GM21381 (cell line): ENCODE measurements around the gene THRB.
"Not testable (repeated sequence)": the region's sequence is repeated elsewhere in the genome, so short reads cannot be mapped to it uniquely, and the experiment has no call there.

Experiments used
- ATAC-seq: cut with Tn5 transposase; IDR thresholded peaks from one replicate; pipeline ENCODE4 v1.9.1; 2021; ENCODE audit warnings: mild to moderate bottlenecking, moderate library complexity; ENCODE audit not compliant: unreplicated experiment

The THRB gene

DNA sequence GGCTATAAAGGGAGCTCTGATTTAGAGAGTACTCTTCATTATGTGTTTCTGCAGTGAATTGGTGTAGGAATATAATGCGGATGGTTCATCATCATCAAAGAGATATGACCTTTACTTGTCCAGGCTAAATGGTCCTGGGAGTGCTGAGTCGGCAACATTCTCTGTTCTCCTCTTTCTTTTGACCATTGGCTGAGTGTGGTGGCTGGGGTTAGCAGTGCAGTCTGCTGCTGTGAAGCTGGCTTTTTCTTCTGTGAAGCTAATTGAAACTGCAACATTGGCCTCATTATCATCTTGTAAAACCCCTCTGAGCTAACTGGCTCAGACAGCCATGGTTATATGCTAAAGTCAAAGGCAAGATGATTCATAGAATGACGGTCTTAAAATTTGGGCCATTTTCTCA, 83.8 kb downstream of the THRB start:
- no peak for ATAC-seq

DNA sequence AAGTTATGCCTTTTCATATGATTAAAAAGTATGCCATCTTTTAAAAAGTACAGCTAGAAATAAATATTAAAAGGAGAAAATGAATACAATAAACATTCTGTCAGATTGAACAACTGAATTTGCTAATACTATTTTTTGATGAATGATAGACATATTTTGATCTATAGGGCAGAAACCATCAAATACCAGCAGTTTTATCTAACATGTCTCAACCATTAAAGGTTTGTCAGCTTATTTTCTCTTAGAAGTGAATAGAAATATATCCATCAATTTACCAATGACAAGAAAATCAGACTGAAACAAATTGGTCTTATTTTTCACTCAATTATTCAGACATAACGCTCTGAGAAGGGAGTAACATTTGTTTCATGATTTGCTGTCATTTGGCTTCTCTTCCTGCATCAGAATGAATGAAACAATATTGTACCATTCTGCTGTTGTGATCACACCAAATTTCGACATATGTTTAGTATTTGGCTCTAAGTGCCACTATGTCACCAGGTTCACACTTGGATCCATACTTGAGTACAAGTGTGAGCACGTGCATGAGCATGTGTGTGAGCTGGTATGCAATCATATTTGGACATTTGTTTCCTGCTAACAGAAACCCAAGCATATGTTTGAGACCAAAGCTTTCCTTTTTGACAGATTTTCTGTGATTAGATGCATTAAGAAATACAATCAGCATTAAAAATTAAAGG, 86.5 kb downstream of the THRB start:
- ATAC-seq, result no peak

DNA sequence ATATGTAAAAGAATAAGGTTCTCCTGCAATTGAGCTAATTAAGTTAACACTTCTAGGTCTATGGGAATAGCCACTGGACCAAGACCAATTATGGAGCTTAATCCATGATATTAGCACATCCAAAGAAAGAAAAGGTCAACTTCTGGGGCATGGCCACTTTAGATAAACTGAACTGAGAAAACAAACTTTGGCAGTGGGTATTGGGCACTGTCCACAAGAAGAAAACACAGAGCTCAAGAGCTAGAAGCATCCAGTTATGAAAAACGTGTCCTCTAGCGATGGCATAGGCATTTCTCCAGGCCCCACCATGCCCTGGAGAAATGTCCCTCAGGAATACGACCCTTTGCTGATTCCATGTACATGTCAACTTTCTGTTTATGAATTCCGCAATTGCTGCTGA, 87.8 kb downstream of the THRB start:
- no peak for ATAC-seq

DNA sequence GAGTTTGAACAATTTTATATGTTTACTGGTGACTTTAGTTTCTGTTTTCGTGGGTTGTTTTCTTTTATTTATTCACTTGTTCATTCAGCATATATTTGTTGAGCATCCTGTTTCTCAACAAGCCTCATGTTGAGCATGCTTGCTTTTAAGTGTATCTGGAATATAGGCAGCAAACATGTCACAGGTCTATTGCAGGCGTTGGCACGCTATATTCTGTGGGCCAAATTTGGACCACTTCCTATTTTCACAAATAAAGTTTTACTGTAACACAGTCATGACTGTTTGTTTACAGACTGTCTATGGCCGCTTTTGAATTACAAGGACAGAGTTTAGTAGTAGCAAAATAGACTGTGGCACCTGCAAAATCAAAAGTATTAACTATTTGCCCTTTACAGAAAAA, 89.6 kb downstream of the THRB start:
- ATAC-seq, result no peak

DNA sequence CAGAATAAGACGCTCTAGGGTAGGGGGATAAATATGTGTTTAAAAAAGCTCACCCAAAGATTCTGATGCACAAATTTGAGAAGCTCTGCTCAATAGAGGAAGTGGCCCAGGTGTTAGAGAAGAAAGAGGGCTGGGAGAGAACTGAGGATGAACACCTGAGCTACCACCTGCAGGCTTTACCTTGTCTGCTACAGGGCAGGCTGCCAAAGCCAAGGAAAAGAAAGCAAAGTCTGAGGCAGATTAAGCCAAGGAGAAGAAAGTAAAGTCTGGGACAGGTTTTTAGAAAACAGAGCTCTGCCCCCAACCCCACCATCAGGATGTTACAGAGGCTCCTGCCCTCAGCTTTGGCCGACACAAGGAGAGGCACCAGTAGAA, 92.9 kb downstream of the THRB start:
- no peak for ATAC-seq

DNA sequence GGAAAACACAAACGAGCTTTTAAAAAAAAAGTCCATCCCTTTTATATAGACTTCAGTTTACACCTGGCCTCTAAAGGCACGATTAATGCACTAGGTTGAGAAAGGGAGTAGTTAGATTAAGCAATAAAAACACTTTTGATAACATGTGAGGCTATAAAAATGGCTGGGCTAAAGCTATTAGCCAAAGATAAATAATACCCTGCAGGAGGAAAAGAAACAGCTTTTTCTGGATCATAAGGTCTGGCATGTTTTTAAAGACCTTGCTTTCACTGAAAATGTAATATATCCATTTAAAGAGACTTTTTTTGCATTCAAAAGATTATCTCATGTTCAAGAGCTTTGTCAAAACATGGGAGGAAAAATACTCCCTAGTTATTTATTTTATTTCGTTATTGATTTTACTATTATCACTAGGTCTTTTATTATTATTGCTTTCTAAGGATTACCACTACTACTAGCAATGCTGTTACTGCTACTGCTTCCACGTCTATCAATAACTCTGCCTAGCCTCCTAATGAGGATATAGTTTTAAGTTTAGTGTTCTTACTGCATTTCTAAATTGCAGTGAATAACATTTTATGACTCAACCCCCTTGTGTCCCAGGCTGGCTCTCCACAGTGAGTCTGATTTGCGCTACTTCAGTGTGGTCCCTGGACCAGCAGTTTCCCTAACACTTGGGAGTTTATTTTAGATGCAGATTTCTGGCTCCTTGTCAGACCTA, 93.4 kb downstream of the THRB start:
- no peak for ATAC-seq

DNA sequence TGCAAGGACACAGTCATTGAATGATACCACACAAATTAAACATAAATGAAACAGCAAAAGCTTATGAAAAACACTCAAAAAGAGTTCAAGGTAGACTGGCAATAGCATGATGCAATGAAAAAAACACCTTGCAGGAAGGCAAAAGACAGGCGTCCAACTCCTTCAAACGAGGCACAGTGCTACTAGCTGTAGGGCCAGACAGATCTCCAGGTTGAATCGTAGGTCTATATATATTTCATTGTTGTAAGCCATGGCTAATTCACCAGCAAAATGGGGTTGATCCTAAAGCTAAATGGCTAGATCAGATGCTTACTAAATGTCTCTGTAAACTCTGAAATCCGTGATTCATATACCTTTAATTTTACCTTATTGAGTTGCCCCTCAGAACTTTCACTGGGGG, 94.2 kb downstream of the THRB start:
- ATAC-seq, result no peak

DNA sequence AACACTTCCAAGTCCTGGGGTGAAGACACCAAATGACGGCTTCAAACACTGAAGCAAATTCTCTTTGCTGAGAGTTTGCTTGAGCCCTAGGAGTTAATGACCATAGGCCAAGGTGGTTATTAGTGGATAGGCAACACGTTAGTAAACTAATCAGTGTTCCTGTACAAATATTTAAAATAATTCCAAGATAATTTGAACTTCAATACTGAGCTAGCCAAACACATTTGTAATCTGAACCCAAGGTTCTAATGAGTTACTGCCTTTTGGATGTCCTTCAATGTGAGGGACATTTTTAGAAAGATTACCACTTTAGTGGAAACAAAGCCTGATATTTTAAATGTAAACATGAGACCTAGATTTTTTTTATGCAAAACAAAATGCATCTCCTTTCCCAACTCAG, 94.6 kb downstream of the THRB start:
- no peak for ATAC-seq

DNA sequence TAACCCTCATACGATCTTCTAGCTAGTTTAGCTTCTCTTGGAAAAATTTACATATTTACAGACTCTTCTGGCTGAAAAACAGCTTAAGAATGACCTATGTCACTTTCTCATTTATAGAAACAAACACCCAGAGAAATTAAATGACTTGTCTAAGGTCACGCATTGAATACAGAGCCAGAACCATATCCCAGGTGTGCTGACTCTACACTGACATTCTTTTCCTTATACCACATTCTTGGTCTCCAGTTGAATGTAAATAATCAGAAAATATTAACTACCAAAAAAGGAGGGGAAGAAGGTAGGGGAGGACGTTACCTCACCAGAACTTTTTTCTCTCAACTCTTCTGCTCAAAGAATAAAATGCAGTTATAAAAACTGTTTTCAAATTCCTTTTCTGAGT, 95.0 kb downstream of the THRB start:
- no peak for ATAC-seq

DNA sequence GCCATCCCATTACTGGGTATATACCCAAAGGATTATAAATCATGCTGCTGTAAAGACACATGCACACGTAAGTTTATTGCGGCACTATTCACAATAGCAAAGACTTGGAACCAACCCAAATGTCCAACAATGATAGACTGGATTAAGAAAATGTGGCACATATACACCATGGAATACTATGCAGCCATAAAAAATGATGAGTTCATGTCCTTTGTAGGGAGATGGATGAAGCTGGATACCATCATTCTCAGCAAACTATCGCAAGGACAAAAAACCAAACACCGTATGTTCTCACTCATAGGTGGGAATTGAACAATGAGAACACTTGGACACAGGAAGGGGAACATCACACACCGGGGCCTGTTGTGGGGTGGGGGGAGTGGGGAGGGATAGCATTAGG, 95.9 kb downstream of the THRB start:
- not testable (repeated sequence) for ATAC-seq

DNA sequence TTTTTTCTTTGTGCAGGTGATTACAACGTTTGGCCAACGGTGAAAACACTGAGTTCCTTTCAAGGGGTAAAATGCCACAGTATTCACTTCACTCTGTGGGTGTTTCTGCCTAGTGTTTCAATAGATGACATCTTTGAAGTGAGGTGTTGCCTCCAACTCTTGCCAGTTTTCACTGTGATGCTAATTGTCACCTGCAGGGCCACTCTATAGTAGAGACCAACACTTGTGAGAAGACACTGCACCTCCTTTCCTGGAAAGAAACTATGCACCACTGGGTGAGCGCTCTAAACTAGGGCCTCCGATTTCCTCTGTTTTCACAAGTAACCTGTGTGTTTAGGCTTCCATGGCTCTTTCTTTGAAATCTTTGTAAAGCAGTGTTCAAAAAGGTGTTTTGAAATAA, 98.3 kb downstream of the THRB start:
- ATAC-seq, result no peak

DNA sequence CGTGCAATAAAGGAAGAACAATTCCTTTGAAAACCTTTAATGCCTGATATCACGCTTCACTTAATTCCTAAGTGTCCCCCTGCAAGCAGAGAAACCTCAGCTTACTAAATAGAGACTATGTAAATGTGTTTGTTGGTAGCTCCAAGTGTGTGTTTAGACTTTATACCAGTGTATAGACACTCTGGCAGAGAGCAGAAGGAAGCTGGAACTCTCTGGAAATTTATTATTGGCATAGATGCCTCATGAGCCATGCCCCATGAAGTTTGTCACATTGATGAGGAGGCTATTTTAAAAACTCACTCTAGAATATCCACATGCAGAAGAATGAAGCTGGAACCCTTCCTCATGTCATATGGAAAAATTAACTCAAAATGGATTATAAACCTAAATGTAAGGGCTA, 99.9 kb downstream of the THRB start:
- ATAC-seq, result no peak

DNA sequence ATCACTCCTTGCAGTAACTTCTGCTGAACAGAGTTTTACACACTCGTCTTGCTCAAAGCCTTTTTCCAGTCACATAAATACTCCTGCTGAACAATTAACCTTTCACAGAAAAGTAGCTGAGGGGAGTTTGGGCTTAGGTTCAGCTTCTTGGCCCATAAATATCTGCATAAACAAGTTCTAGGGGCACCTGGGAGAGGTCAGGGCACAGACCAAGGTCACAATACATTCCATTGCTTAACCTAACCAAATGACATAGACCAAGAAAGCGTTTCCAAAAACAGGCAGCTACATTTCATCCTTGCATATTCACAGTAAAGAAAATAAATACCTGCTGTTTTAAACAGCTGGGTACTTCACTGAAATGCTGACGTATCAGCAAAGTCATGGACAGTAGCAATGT, 101.3 kb downstream of the THRB start:
- ATAC-seq, result no peak

DNA sequence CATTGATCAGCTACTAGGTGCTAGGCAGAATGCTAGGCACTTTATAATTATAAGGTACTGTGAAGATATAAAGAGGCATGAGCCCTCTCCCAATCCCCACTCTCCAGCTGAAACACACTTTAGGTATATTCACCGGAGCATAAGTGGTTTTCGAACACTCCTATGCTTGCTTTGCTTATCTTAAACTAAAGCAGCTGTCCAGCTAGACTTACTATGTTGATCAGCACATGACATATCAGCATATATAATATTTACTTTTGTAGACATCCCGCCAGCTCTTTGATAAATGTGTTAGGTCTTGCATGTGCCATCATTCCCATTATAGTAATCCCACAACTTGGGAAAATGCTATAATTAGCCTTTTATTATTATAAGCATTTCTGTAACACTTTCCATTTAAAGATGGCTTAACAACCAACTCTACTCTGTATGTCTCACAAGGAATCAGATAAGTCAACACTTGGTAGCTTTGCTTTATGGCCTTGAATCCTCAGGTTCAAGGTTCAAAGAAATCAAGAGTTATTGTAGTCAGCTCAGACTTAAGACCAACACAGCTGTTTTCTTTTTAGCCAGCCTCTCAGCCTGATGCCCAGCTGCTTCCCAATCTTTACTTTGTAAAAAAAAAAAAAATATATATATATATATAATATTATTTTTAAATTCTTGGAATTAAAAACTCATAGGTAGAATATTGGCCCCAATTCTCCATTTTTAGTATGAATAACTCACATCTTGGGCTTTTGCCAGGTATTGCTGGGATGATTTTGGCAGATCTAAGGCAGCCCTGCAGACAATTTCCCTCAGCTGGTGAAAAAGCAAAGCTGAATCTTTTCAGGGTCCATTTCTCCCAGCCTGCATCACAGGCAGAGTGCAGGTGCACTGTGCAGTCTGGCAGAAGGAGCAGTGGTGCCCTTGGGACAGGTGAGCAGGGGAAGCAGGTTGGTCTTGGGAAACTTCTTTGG, 104.2 kb downstream of the THRB start:
- no peak for ATAC-seq

DNA sequence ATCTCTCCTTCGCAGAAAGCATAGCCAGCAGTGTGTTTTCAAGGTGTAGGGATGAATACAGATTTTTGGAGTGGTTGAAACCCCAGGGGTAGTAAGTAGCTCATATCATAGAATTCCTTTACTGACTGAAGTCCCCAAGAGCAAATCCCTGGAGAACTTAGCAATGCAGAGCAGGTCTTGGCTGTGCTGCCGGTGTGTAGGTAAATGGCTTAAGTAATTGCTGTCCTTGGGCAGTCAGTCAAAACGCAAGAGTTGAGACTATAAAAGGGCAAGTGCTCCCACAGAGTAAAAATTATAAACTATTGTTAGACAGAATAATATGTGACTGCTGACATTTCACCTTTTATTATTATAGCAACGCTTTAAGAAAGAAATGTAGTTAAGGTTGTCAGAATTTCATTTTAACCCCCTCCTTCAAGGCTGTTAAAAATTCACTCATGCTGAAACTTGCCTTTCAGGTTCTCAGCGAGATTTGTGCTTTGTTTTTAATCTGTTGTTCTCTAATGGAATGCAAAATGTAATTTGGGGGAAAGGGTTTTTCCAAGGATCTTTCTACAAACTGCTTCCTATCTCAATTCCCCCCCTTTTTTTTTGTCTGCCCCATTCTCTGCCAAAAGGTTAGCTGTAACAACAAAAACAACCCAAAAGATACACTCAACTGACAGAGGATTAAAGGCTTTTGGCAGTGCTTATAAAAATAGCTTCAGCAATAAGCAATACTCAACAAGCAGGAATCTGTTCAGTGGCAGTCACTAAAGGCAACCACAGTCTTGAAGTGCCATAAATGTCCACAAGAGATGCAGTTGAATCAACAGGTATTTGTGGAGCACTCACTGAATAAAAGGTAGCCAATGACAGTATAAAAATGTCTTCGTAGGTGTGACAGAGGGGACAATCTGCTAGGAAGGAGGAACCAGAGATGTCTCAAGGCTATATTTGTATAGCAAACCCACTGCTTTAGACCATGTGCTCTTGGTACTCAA, 105.3 kb downstream of the THRB start:
- no peak for ATAC-seq

DNA sequence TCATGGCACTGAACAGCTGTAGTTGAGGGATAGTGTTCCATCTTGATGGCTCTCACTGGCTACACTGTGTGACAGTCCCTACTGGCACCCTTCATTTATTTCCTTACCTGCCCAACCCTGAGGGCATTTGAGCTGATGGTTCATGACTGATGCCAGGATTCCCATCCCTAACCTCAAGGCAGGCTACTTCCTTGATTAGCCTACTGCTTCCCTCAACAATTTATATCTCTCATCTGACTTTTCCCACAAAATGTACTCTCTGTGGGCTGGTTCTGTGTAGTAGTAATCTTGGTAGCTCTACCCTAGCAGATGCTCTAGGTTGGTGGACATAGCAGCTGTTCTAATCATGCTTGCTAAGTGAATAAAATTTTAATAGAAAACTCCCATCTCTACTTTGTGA, 106.0 kb downstream of the THRB start:
- no peak for ATAC-seq

DNA sequence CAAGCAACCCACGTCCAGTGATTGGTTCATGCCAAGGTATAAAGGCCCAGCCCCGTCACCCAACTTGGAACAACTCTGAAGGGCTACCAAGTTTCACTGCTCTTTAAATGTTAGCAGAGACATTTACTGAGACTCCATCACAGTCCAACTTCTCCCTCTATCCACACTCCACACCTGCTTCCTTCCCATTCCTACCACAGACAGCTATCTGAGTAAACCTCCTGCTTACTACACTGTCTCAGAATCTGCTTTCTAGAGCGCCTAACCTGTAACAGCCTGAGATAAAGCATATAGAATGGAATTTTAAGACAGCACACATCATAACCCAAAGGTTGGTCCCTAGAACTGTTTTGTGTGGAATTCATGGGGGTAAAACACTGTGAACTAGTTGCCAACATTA, 106.5 kb downstream of the THRB start:
- ATAC-seq, result no peak

DNA sequence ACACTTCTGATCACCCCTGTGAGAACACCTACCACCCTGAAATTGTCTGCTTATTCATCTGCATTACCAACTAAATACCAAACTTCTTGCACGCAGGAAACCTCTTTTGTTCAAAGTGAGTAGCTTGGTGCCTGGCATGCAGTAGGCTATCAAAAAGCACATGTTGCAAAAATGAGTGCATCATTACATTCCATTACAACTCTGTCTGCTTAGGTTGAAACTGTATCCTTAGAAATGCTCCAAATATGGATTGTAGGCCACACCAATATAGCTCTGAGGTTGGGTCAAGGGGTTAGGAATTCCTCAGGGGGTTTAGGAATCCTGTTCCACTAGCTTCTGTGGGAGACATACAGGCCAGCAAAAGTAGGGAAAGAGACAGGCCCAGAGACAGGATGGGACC, 107.2 kb downstream of the THRB start:
- no peak for ATAC-seq

DNA sequence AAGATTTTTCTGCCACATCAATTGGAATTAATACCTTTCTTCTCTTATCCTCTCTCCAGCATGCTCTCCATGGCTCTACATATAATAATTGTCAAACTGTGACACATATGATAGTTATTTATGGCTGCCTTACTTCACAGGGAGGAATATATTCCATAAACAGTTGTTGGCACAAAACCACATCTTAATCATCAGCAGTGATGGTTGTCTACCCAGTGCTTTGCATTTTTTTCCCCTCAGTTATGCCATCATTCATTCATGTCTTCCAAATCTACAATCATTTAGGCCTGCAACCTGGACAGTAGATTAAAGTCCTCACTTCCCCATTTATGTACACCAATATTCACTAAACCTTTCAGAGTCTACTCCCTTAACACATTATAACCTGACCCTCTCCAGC, 107.7 kb downstream of the THRB start:
- ATAC-seq, result no peak

DNA sequence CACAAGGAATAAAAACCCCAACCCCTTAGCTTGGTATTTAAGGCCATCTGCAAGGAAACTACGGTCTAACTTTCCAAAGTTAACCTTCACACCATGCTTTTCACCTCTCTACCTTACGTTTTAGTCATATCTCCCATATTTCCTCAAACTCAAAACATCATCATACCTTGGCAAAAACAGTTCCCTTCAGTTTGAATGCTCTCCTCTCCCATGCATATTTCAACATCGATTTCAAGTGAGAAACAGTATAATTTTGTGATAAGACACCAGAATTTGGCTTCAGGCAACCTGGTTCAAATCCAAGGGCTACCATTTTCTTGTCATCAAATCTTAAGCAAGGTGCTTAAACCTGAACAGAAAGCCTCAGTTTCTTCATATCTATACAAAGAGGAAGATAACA, 108.2 kb downstream of the THRB start:
- ATAC-seq, result no peak
